HT-29 (cell line): ENCODE results near the gene NUF2. TPM values are rescaled to one million over a fixed set of nuclear protein-coding genes. Genes with fewer than 3 reads are reported as not detected.
"Not testable (repeated sequence)": the region's sequence is repeated elsewhere in the genome, so short reads cannot be mapped to it uniquely, and the experiment has no call there.

ENCODE experiments used
- DNase-seq: peaks from one replicate; pipeline ENCODE4 v3.0.0-alpha.2; 2015; ENCODE audit warnings: low spot score
- total RNA-seq: library from RNA; depleted of rRNA; stranded (reverse); fragments of >200 nt; shearing (Covaris generic); gene quantifications from 2 replicates; pipeline ENCODE4 v1.2.3, GENCODE V29; 2014; rRNA removed

NUF2 gene
- 18.5 and 23.5 TPM in 2 replicates for total RNA-seq

- DNase-seq, result peak; percentile 98
Measured at GRCh38 chr1:163321311-163322305, at the start of gene NUF2. Gene NUF2, plus strand, starts transcription at chr1:163321954. Its CDS starts 4,098 bp downstream, at chr1:163326052.

DNA sequence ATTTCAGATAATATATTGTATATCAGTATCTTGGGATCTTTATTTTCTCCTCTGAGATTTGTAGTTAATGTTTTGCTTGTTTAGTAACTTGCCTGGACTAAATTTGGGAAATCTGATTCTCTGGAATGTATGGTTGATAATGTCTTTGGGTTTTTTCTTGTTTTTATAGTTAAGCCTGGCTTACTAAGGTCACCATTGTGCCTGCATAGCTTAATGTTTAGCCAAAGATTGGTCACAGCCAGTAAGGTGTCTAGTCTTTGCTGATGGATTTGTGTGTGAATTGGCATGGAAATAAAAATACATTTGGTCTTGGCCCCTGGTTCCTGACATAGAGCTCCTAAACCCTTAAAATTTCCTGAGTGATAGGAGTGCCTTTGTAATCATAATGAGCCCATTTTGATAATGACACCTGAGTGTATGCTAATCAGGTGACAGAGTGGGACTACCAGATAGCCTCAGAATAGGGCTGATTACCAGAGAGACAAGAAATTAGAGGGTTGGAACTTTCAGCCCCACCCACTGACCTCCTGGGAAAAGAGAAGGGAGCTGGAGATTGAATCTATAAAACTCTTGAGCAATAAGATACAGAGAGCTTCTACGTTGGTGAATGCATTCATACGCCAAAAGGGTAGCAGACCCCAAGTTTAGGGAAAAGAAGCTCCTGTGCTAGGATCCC lies 47.9 kb upstream of the NUF2 start:
- DNase-seq, result no peak

DNA sequence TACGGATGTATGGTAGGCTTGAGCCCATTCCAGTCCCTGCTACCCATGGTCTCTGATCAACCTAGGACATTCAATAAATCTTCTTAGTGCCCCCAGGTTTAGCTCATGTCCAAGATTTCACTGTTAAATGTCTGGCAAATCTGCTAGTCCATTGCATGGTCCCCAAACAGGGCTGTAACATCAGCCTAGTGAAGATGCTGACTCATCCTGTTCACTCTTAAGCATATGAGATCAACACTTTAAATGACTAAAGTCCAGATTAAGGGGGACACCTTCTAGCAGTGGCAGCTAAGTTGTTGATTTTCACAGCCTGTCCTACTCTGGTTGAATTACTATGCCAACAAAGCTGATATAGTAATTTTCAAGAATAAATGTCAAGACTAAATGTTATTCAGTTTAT lies 46.5 kb upstream of the NUF2 start:
- DNase-seq, result no peak

DNA sequence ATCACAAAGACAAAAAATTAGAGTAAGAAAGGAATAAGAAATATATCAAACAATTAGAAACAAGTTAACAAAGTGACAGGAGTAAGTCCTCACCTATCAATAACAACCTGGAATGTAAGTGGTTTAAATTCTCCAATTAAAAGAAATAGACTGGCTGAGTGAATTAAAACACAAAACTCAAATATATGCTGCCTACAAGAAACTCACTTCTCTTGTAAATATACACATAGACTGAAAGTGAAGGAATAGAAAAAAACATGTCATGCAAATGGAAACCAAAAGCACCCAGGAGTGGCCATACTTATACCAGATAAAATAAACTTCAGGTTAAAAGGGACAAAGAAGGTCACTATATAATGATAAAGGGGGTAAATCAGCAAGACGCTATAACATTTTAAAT lies 43.2 kb upstream of the NUF2 start:
- DNase-seq, result no peak

- not testable (repeated sequence) for DNase-seq
Measured at GRCh38 chr1:163284867-163285266, 36.9 kb upstream of the NUF2 start.

GRCh38 chr1:163290025-163290640 lies 31.6 kb upstream of the NUF2 start:
- DNase-seq, result no peak

DNA sequence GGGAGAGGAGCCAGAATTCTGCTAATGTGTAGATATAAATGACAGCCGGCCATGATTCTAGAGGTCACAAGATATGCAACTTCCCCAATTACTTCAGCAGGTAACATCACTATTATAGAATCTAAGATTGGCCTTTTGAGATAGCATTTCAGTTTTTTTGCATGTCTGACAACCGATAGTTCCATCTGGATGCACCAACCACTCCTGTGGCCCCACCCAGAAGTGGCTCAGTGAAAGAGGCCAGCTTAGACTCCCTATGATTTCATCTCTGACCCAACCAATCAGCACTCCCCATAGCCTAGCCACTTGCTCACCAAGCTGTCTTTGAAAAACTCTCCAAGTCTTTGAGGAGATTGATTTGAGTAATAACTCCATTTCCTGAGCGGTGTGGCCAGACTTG lies 30.3 kb upstream of the NUF2 start:
- DNase-seq, result no peak

DNA sequence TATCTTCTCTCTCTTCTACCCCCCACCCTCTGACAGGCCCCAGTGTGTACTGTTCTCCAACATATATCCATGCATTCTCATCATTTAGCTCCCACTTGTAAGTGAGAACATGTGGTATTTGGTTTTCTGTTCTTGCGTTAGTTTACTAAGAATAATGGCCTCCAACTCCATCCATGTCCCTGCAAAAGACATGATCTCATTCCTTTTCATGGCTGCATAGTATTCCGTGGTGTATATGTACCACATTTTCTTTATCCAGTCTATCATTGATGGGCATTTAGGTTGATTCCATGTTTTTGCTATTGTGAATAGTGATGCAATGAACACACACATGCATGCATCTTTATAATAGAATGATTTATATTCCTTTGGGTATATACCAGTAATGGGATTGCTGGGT lies 29.6 kb upstream of the NUF2 start:
- DNase-seq, result not testable (repeated sequence)

DNA sequence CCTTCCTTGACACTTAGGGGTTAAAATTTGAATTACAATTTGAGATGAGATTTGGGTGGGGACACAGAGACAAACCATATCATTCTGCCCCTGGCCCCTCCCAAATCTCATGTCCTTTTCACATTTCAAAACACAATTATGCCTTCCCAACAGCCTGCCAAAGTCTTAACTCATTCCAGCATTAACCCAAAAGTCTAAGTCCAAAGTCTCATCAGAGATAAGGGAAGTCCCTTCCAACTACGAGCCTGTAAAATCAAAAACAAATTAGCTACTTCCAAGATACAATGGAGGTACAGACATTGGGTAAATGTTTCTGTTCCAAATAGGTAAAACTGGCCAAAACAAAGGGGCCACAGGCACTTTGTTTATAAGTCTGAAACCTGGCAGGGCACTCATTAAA lies 28.3 kb upstream of the NUF2 start:
- DNase-seq, result not testable (repeated sequence)

GRCh38 chr1:163295949-163296348 lies 25.8 kb upstream of the NUF2 start:
- DNase-seq, result no peak

DNA sequence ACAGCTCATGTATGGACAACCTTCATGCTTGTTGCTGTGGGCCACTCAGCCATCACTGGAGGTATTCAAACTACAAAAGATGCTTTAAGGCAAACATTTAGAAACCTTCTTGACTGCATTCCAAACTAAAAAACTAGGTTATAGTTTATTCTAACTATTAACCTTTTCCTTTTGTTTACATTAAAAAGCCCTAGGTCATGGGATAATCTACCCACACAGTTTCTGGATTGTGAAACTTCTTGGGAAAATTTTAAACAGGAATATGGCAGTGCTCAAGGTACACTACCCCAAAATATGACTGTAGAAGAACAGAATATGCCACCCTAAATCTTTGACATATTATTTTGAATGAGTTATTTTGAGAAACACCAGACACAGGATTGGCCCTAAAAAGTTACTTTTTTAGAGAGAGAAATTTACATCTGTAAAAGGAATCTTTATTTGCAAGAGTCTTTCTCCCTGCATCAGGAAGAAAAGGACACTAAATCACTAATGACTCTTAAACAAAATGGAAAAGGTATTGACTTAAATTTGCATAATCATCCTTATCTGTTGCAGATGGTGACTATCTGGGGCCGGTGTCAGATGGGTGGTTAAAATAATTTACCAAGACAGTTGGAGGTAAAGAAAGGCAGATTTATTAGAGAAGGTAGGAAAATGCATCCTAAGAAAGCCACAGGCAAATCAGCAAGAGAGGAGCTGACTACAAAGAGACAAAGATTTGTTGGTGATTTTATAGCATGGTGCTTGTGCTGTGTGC lies 25.1 kb upstream of the NUF2 start:
- DNase-seq, result no peak

- DNase-seq, result no peak
Measured at GRCh38 chr1:163298365-163298764, 23.4 kb upstream of the NUF2 start.

- DNase-seq, result no peak
Measured at GRCh38 chr1:163300568-163300967, 21.2 kb upstream of the NUF2 start.

- DNase-seq, result no peak
Measured at GRCh38 chr1:163303561-163303960, 18.2 kb upstream of the NUF2 start.

DNA sequence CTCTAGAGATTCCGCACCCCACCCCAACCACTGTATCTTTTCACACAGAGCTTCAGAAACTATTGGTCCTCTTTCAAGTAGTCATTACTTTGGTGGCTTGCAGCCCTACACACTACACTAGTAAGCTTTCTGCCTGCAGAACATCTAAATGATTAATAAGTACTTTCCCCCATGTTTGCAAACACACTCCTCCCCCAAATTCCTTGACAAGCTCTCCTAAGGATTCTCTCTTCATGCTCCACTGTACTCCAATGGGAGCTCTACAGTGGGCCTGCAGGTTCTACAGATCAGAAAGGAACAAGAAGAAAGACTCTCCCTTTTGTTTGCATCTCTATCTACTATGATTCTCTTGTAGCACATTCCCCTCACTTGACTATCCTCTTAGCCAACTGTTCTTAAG lies 16.3 kb upstream of the NUF2 start:
- no peak for DNase-seq

DNA sequence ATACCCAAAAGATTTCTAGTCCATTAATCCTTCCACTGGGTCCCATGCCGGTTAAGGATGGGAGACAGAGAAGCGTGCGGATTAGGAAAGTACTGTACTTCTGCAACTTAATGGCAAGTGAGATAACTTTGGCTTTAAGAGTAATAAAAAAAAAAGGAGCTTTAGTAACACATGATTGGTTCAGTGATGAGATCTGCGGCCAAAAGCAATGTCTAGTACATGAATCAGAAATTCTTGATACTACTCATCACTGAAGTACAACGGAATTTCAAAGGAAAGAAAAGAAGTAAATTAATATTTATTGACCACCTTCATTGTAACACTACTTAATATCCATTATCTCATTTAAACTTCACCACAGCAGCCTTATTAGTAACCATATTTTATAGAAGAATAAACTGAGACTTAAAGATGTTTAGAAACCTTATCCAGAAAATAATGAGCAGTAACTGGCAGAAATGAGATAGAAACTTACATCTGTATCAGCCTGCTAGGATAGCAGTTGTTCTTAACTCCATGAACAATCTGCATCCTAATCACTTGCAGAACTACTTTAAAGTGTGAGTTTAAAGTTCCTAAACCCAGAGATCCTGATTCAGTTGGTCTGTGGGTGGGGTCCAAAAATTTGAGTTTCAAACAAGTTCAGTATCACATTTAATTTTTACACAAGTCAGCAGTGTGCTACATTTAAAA lies 14.1 kb upstream of the NUF2 start:
- no peak for DNase-seq

DNA sequence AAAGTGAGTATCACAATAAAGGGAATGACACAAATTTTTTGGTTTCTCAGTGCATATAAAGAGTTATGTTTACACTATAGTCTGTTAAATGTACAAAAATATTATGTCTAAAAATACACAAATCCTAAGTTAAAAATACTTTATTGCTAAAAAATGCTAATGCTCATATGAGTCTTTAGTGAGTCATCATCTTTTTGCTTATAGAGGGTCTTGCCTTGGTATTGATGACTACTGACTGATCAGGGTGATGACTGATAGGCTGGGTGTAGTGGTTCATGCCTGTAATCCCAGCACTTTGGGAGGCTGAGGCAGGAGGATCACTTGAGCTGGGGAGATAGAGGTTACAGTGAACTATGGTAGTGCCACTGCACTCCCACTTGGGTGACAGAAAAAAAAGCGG lies 12.9 kb upstream of the NUF2 start:
- no peak for DNase-seq

DNA sequence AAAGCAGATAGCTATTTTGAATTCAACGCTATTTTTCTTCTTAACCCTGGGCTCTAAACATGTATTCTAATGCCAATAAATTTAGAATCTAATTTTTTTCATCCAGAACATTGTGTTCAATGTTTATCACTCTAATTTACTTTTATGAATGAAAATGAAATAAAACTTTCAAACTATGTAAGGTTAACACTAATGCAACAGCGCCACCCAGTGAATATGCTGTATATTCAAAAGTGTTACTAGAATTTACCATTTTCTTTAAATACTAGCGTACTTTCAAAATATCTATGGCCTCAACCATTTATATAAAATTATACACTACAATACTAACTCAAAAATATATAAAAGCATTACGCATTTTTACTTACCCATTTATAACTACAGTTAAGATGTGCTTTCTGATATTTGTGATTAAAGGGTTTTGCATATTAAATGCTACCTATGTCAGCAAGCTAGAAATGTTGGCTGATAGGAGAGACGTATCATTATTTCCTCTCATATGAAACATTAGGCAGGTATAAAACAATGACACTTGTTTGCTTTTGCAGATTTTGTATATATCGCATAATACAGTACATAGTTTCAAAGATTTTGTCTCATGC lies 5.9 kb upstream of the NUF2 start:
- peak; percentile 56 for DNase-seq

GRCh38 chr1:163320891-163321290 lies 863 bp upstream of the NUF2 start:
- DNase-seq, result no peak

DNA sequence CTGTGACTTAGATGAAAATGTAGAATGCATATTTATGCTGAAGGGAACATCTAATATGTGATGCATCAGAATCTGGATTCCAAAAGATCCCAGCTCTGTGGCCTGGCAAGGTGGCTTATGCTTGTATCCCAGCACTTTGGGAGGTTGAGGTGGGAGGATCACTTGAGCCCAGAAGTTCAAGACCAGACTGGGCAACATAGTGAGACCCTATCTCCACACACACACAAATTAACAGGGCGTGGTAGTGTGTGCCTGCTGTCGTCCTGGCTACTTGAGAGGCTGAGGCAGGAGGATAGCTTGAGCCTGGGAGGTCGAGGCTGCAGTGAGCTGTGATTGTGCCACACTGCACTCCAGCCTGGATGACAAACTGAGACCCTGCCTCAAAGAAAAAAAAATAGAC lies 1.6 kb downstream of the NUF2 start:
- not testable (repeated sequence) for DNase-seq
